Activated CD4-positive, alpha-beta T cell treated with anti-CD3 and anti-CD28 coated beads, Interleukin-2, amount 50 U/mL, for 1 hour (primary cell): ENCODE measurements around the gene SHROOM3.

Experiments used
- DNase-seq: peaks from one replicate; pipeline ENCODE4 v3.0.0-alpha.2; 2020

SHROOM3 gene

GRCh38 chr4:76674983-76675382, 240.0 kb downstream of the SHROOM3 start:
- DNase-seq = no peak

- no peak for DNase-seq
These were observed 242.7 kb downstream of the SHROOM3 start for GRCh38 chr4:76677571-76678326.

- DNase-seq = no peak
These were observed 244.7 kb downstream of the SHROOM3 start for GRCh38 chr4:76679691-76680090.

- DNase-seq = no peak
These were observed 245.9 kb downstream of the SHROOM3 start for GRCh38 chr4:76680952-76681351.

GRCh38 chr4:76681996-76682395, 247.0 kb downstream of the SHROOM3 start:
- DNase-seq = no peak

GRCh38 chr4:76683144-76683543, 248.1 kb downstream of the SHROOM3 start:
- no peak for DNase-seq

- DNase-seq = no peak
These were observed 252.9 kb downstream of the SHROOM3 start for GRCh38 chr4:76687746-76688448.

GRCh38 chr4:76688619-76689144, 253.7 kb downstream of the SHROOM3 start:
- DNase-seq = no peak

- DNase-seq = peak; percentile 10
These were observed 254.3 kb downstream of the SHROOM3 start for GRCh38 chr4:76689145-76689817.

- DNase-seq = no peak
These were observed 255.2 kb downstream of the SHROOM3 start for GRCh38 chr4:76690011-76690905.

GRCh38 chr4:76690906-76691275, 255.9 kb downstream of the SHROOM3 start:
- DNase-seq = no peak

GRCh38 chr4:76691807-76692582, 257.0 kb downstream of the SHROOM3 start:
- DNase-seq = no peak

- DNase-seq = no peak
These were observed 257.7 kb downstream of the SHROOM3 start for GRCh38 chr4:76692761-76693160.

GRCh38 chr4:76694056-76694455, 259.0 kb downstream of the SHROOM3 start:
- DNase-seq = no peak

GRCh38 chr4:76696109-76696508, 261.1 kb downstream of the SHROOM3 start:
- DNase-seq = no peak

- no peak for DNase-seq
These were observed 262.2 kb downstream of the SHROOM3 start for GRCh38 chr4:76697129-76697803.

GRCh38 chr4:76698141-76698540, 263.1 kb downstream of the SHROOM3 start:
- DNase-seq = no peak

GRCh38 chr4:76699751-76700310, 264.8 kb downstream of the SHROOM3 start:
- no peak for DNase-seq

- DNase-seq = no peak
These were observed 267.6 kb downstream of the SHROOM3 start for GRCh38 chr4:76702440-76703122.

- DNase-seq = no peak
These were observed 268.1 kb downstream of the SHROOM3 start for GRCh38 chr4:76703123-76703490.
